Measurements from ENCODE around the gene HOXA1.

Gene HOXA1

DNA sequence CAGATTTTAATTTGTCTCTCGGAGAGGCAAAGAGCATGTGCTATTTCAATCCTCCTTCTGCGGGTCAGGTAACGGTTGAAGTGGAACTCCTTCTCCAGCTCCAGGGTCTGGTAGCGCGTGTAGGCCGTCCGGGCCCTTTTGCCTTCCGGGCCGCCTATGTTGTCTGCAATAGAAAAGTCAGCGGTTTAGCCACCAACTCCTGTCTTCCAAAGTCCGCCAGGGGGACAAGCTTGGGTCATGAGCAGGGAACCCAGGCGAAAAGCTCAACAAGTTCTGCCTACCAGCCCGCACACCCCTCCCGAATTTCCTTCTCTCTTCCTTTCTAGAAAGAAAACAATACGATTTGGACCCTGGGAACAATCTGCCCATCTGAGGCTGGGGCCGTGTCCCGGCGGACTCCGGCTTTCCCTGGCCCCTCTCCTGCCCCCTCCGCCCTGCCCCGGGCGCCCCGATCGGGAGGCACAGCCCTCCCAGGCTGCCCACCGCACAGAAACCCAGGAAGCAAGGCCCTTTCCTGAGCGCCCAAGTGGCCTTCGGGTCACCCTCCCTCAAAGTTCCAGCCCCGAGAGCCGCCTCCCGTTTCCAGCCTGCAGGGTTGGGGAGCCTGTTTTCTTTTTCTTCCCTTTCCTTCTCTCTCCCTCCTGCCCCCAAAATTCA is 46.3 kb upstream of the HOXA1 start:
- no peak overlapping the region for H3K27ac ChIP-seq
- TF ChIP-seq, protein P1, sequence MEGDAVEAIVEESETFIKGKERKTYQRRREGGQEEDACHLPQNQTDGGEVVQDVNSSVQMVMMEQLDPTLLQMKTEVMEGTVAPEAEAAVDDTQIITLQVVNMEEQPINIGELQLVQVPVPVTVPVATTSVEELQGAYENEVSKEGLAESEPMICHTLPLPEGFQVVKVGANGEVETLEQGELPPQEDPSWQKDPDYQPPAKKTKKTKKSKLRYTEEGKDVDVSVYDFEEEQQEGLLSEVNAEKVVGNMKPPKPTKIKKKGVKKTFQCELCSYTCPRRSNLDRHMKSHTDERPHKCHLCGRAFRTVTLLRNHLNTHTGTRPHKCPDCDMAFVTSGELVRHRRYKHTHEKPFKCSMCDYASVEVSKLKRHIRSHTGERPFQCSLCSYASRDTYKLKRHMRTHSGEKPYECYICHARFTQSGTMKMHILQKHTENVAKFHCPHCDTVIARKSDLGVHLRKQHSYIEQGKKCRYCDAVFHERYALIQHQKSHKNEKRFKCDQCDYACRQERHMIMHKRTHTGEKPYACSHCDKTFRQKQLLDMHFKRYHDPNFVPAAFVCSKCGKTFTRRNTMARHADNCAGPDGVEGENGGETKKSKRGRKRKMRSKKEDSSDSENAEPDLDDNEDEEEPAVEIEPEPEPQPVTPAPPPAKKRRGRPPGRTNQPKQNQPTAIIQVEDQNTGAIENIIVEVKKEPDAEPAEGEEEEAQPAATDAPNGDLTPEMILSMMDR (conservative IDR thresholded peaks at IDR 0.05) = no peak

DNA sequence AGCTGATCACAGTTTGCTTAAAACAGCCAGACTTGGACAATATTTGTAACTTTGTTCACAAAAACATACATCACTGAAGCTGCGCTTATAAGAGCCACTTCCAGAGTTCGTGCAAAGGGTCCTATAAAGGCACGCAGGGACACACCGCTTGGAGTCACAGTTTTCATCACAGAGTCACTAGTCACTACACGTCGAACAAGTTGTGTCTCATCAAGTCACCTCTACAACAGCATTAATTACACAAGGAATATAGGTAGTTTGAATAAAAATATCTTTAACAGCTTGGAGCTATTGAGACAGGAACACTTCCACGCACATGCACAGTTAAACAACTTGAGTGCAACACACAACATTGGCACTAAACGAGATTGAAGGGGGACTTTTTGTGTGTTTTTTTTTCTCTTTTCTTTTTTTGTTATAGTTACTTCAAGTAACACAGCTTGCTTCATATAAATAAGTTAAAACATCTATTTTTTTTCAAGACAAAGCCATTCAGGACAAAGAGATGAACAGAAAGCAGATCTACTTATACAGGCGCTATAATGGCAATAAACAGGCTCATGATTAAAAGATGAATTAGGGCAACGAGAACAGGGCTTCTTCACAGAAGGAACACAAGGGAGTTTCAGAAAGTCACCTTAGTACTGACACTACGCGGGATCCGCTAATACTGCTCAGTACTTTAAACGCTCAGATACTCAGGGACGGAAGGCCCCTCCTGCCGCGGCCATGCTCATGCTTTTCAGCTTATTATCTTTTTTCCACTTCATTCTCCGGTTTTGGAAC is 45.5 kb upstream of the HOXA1 start:
- no peak overlapping the region for H3K27ac ChIP-seq
- TF ChIP-seq, protein P1 (conservative IDR thresholded peaks at IDR 0.05) = no peak

DNA sequence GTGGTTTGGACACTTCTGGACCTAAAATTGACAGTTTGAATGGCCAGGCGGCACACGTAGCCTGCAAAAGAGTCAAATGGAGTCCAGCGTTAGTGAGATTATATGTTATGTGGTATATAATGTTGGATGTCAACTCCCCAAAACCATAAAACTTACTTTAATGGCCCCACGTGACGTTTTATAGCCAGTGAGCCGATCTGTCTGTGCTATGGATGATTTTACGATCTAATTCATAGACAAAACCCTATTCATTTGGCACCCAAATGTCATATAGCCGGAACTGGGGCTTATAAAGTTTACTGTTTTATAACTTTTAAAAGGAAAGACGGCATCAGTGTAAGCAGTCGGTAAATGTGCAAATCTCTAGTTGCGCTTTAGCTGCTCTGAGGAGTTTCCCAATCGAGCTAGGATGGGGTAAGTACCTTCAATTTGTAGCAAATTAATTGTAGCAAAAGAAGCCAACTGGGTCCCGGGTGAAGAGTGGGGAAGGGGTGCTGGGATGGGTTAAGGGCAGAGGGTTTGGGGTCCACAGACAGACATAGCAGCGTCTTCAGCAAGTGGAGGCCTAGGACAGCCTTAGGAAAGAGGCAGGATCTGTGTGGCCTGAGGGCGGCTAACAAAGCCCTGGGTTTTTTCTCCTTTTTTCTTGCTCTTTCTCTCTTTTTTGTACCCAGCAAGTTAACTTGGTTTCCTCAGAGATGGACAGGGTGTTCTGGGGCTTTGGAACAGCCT is 44.5 kb upstream of the HOXA1 start:
- H3K27ac ChIP-seq = no peak overlapping the region
- TF ChIP-seq, protein P1 (conservative IDR thresholded peaks at IDR 0.05) = no peak

DNA sequence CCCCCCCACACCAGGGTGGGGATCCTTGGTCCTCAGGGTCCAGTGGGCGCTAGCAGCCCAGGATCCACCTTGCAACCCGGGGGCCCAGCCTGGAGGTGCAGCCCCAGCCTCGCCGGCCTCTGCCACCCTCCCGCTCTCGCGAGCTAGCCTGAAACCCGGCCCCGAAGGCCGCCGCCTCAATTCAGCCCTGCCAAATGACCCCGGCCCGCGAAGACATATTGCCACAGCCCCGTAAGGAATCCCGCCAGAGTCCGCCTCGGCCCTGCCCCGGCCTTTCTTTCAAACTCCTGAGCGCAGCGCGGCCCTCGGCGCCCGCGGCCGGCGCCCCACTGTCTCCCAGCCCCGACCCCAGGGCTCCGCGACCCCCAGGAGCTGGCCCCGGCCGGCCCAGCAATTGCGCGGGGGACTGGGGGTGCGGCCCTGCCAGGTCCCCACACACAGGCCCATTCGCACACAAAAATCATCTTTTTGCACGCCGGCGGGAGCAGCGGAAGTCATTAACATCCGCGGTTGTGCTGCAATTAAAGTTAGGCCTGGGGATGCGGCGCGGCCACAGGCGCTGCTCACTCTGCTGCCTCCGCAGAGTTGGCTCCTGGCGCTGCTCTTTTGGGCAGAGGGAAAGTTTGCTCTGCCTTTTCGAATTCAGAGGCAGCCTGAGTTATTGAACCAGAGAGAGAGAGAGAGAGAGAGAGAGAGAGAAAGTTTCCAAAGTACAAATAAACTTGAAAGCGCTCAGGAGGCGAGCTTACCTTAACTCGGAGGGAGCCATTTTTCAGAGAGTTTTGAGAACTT is 43.7 kb upstream of the HOXA1 start:
- TF ChIP-seq, protein P1 (conservative IDR thresholded peaks at IDR 0.05) = no peak
- H3K27ac ChIP-seq = no peak overlapping the region

DNA sequence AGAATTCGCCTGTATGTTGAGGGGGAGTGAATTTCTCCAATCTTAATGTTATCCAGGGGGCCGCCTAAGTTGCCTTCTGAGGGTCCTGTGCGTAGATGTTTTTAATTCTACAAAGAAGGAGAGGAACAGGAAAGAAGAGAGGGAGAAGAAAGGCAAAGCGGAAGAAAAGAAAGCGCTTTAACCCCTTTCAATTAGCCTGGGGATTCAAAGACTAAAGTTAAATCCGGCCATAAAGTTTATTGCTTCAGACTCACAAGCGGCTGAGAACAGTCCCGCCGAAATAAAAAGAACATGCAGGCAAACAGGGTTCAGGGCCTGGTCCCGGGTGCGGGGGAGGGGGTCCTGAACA is 43.2 kb upstream of the HOXA1 start:
- TF ChIP-seq, protein P1 (conservative IDR thresholded peaks at IDR 0.05) = no peak
- no peak overlapping the region for H3K27ac ChIP-seq

DNA sequence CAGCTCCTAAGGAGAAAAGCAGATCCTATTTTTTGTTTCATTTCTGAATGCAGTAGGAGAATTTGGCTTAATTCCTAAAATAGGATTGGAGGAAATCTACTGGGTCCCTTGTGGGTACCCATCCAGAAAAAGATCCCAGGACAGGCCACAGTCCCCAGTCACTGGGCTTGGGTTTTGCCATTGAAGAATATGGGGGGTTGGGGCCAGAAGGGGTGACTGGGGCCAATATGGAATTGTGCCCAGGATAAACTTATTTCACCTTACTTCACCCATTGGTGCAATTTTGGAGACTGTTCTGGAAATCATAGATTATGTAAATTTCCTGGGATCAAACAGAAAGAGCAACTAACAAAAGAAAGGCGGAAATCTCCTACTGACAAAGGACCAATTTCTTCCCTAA is 42.7 kb upstream of the HOXA1 start:
- no peak overlapping the region for H3K27ac ChIP-seq
- TF ChIP-seq, protein P1 (conservative IDR thresholded peaks at IDR 0.05) = no peak
